A673 (cell line): Measurements from ENCODE around the gene PLXND1. TPM values are rescaled to one million over a fixed set of nuclear protein-coding genes. Genes with fewer than 3 reads are reported as not detected.

ENCODE experiments used
- BruUV-seq: library from RNA; stranded (reverse); fragments of 400-500 nt; replicated peaks from 2 replicates; lab custom pipeline; 2021; lab: Mats Ljungman, UMichigan
- CTCF ChIA-PET: fragments of 300-600 bp; sonication (Branson Sonifier 250); formaldehyde crosslinking; loops from one replicate; lab custom pipeline; 2022; ENCODE audit warnings: antibody characterized with exemption; lab: Charles Lee
- POLR2A ChIA-PET: fragments of 300-600 bp; sonication (Branson Sonifier 250); formaldehyde crosslinking; loops from one replicate; lab custom pipeline; 2022; ENCODE audit warnings: antibody characterized with exemption; ENCODE audit not compliant: low non-redundant PET; lab: Charles Lee
- DNase-seq: peaks from one replicate; pipeline ENCODE4 v3.0.0-alpha.2; 2015; ENCODE audit warnings: low spot score
- H3K27ac ChIP-seq: fragments of 200-600 bp; sonication (generic); 2 replicates; pipeline ENCODE4 v1.5.1; 2016; ENCODE audit warnings: mixed run types, low read depth, mild to moderate bottlenecking, mixed read lengths, antibody characterized with exemption, low read length; ENCODE audit not compliant: poor library complexity, severe bottlenecking
- H3K27me3 ChIP-seq: fragments of 200-600 bp; sonication (generic); replicated peaks from 2 replicates; pipeline ENCODE4 v1.6.1; 2017; ENCODE audit warnings: mixed run types, low read depth, mild to moderate bottlenecking, mixed read lengths, antibody characterized with exemption, low read length; ENCODE audit not compliant: insufficient read depth, poor library complexity
- H3K36me3 ChIP-seq: fragments of 200-600 bp; sonication (generic); 2 replicates; pipeline ENCODE4 v1.6.1; 2016; ENCODE audit warnings: mixed run types, mild to moderate bottlenecking, mixed read lengths, antibody characterized with exemption, low read length; ENCODE audit not compliant: insufficient read depth, poor library complexity, severe bottlenecking
- H3K4me1 ChIP-seq: fragments of 200-600 bp; sonication (generic); 2 replicates; pipeline ENCODE4 v1.6.1; 2017; ENCODE audit warnings: mixed run types, mild to moderate bottlenecking, mixed read lengths, antibody characterized with exemption, low read length; ENCODE audit not compliant: insufficient read depth, poor library complexity, severe bottlenecking
- H3K4me3 ChIP-seq: fragments of 200-600 bp; sonication (generic); 2 replicates; pipeline ENCODE4 v1.5.1; 2016; ENCODE audit warnings: low read depth, mixed run types, mild to moderate bottlenecking, mixed read lengths, low read length; ENCODE audit not compliant: poor library complexity, severe bottlenecking
- H3K9me3 ChIP-seq: fragments of 200-600 bp; sonication (generic); 2 replicates; pipeline ENCODE4 v1.6.1; 2016; ENCODE audit warnings: mixed run types, low read depth, mild to moderate bottlenecking, mixed read lengths, antibody characterized with exemption, low read length; ENCODE audit not compliant: poor library complexity, severe bottlenecking
- CTCF ChIP-seq: fragments of 300-800, 200-600 bp; sonication (generic); conservative IDR thresholded peaks from 2 replicates; pipeline ENCODE4 v1.5.1; 2017; ENCODE audit warnings: low read depth, mild to moderate bottlenecking, antibody characterized with exemption, low read length, moderate library complexity, mixed read lengths
- EZH2 ChIP-seq: fragments of 200-600 bp; sonication (generic); IDR thresholded peaks from 2 replicates; pipeline ENCODE4 v1.6.1; 2017; ENCODE audit warnings: borderline replicate concordance, low read depth, mild to moderate bottlenecking, mixed read lengths, antibody characterized with exemption, low read length; ENCODE audit not compliant: poor library complexity, severe bottlenecking
- intact Hi-C: fragments of 100-400 bp; cut with micrococcal nuclease; formaldehyde crosslinking; loops from one replicate; pipeline ENCODE4 v1.10.0; 2022; ENCODE audit not compliant: unreplicated experiment
- total RNA-seq: library from RNA; stranded (reverse); gene quantifications from 2 replicates; pipeline ENCODE4 v1.2.3, GENCODE V29; 2021

PLXND1 gene
- total RNA-seq, 1 experiment from 2014 or later = 31.5 TPM

GRCh38 chr3:129594409-129594808, 12.1 kb downstream of the PLXND1 start:
- no TSS peak for BruUV-seq
- peak overlapping the region; percentile 8 for H3K27ac ChIP-seq
- intact Hi-C loops = no loop called here
- H3K36me3 ChIP-seq = no peaks in the 10 kb centered on the region
- TF ChIP-seq CTCF (no peak), EZH2 (no peak)
- no peak for DNase-seq
- CTCF ChIA-PET = no interaction called here
- no peaks in the 10 kb centered on the region for H3K27me3 ChIP-seq
- H3K4me1 ChIP-seq = peaks cover 20% of the 10 kb centered on the region
- POLR2A ChIA-PET = interaction anchor here (0.7 kb wide), 1 partner anchor 72 kb away, joined by 4 read pairs; no protein-coding TSS in a partner anchor
- no peak overlapping the region for H3K4me3 ChIP-seq
- H3K9me3 ChIP-seq = no peaks in the 10 kb centered on the region

GRCh38 chr3:129593595-129594339, 12.7 kb downstream of the PLXND1 start:
- CTCF ChIA-PET = no interaction called here
- DNase-seq = peak; percentile 23
- Histone ChIP-seq H3K27ac (peak overlapping the region; percentile 8), H3K9me3 (no peaks in the 10 kb centered on the region), H3K4me1 (peaks cover 20% of the 10 kb centered on the region), H3K36me3 (no peaks in the 10 kb centered on the region), H3K27me3 (no peaks in the 10 kb centered on the region), H3K4me3 (no peak overlapping the region)
- POLR2A ChIA-PET = interaction anchor here (0.5 to 0.7 kb wide), 2 partner anchors 71 to 278 kb away, joined by 3 to 4 read pairs; a partner anchor contains a TSS
- BruUV-seq = no TSS peak
- intact Hi-C loops = no loop called here
- TF ChIP-seq EZH2 (no peak), CTCF (no peak)

- BruUV-seq = no TSS peak
- Histone ChIP-seq H3K4me1 (peaks cover 20% of the 10 kb centered on the region), H3K4me3 (no peak overlapping the region), H3K9me3 (no peaks in the 10 kb centered on the region), H3K27ac (no peak overlapping the region), H3K27me3 (no peaks in the 10 kb centered on the region), H3K36me3 (no peaks in the 10 kb centered on the region)
- intact Hi-C loops = no loop called here
- DNase-seq = no peak
- POLR2A ChIA-PET = interaction anchor here (0.5 kb wide), 1 partner anchor 277 kb away, joined by 3 read pairs; a partner anchor contains a TSS
- TF ChIP-seq CTCF (no peak), EZH2 (no peak)
- CTCF ChIA-PET = no interaction called here
Observed at GRCh38 chr3:129593230-129593594, 13.3 kb downstream of the PLXND1 start.
